Stimulated activated CD8-positive, alpha-beta memory T cell treated with anti-CD3 and anti-CD28 coated beads, Interleukin-12 subunit alpha, Interleukin-12 subunit beta, amount 100 ng/mL, for 24 hours (primary cell): ENCODE data around the gene GPR179.
"Not testable (repeated sequence)": the region's sequence is repeated elsewhere in the genome, so short reads cannot be mapped to it uniquely, and the experiment has no call there.

Experiments
- DNase-seq: peaks from one replicate; pipeline ENCODE4 v3.0.0-alpha.2; 2020; ENCODE audit errors: extremely low read depth

Gene GPR179

GRCh38 chr17:38324772-38325171, 19.0 kb downstream of the GPR179 start:
- DNase-seq, result no peak

DNA sequence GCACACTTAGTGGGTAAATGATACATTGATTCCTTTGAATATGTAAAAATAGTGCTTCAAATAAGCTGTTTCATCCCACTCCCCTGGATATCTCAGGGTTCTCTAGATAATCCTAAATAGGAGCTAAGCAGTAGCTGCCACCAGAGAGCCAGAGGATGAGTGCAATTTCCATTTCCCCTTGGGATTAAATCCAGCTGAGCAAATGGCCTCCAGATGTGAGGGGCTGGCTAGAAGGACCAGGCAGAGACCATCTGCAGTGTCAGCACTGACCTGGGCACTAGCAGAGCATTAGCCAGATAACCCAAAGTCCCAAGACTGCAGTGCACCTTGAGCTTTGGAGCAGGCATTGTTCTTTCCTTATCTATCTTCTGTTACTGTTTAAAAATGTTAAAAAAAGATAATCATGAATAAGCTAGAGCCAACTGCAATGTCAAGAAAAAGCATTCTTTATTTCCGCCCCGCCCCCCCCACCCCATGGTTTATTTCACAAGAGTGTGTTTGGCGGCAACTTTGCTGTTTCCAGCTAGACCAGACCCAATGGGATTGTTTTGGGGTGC, 19.5 kb downstream of the GPR179 start:
- no peak for DNase-seq

DNA sequence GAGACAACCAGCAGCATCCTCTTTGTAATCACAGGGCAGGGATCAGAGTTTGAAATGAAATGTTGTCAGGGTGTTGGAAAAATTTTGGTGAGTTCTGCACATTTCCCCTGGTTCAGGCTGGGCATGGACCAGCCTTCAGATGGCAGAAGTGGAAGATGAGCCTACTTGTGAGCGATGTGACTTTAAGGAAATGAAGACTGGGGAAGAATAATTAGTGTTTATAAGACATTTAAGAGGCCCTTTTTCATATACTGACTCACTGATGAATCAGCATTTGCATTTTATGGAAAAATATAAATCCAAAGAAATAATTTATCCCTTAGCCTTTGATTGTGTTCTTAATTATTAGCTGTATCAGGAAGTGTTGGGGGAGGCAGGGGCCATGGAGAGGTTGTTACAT, 20.9 kb downstream of the GPR179 start:
- DNase-seq, result no peak

GRCh38 chr17:38322156-38322779, 21.5 kb downstream of the GPR179 start:
- peak; percentile 40 for DNase-seq

GRCh38 chr17:38320482-38320881, 23.3 kb downstream of the GPR179 start:
- DNase-seq, result no peak

GRCh38 chr17:38317081-38317480, 26.7 kb downstream of the GPR179 start:
- DNase-seq, result no peak

DNA sequence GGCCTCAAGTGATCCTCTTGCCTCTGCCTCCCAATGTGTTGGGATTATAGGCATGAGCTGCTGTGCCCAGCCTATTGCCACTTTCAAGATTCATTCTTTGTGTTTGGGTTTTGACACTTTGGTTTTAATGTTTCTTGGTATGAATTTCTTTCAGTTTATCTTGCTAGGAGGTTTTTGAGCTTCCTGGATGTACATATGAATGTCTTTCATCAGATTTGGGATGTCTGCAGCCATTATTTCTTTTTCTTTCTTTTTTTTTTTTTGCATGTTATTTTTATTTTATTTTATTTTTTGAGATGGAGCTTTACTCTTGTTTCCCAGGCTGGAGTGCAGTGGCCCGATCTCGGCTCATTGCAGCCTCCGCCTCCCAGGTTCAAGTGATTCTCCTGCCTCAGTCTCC, 28.3 kb downstream of the GPR179 start:
- DNase-seq, result no peak

- peak; percentile 88 for DNase-seq
These were observed 46.8 kb downstream of the GPR179 start, which contains the start of gene MRPL45 for GRCh38 chr17:38296834-38297517. Gene MRPL45, plus strand, starts transcription at chr17:38297168. Its CDS starts 16 bp downstream, at chr17:38297184.

DNA sequence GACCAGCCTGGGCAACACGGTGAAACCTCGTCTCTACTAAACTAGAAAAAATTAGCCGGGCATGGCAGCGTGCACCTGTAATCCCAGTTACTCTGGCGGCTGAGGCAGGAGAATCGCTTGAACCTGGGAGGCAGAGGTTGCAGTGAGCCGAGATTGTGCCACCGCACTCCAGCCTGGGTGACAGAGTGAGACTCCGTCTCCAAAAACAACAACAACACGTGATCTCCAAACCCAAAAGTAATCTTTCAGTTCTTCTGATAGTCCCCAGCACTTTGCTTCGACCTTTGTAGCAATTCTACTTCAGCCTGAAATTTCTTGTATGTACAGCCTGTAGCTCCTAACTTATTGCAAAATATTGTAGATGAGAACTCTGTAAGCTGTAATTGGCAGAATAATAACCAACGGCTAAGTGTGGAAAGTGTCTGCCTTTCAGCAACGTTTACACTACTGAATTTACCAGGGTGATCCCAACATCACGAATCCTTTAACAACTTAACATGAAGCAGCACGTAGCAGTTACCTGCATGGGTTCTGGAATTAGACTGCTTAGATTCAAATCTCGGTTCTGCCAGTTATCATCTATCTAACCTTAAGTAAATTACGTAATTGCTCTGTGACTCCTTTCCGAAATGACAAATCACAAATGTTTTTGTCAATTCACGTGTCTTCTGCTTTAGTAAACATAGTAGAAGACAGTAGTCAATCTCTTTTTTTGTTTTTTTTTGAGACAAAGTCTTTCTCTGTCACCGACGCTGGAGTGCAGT, 48.0 kb downstream of the GPR179 start:
- not testable (repeated sequence) for DNase-seq

DNA sequence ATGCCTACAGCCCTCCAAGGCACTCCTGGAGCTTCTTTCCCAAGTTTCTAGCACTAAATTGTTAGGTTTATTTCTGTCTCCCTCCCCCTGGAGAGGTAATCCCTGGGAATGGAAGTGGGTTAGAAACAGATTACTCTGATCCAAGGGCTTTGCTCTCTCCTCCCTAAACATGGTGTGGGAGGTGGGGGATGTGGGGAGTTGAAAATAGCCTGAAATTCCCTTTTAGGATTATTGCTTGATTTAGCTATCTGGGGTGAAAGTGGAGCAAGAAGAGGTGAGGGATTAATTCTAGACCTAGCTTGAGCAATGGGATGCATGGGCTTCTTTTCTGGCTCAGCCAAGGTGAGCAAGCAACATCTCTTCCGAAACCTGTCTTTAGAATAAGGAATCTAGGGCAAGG, 54.0 kb downstream of the GPR179 start:
- DNase-seq, result not testable (repeated sequence)

DNA sequence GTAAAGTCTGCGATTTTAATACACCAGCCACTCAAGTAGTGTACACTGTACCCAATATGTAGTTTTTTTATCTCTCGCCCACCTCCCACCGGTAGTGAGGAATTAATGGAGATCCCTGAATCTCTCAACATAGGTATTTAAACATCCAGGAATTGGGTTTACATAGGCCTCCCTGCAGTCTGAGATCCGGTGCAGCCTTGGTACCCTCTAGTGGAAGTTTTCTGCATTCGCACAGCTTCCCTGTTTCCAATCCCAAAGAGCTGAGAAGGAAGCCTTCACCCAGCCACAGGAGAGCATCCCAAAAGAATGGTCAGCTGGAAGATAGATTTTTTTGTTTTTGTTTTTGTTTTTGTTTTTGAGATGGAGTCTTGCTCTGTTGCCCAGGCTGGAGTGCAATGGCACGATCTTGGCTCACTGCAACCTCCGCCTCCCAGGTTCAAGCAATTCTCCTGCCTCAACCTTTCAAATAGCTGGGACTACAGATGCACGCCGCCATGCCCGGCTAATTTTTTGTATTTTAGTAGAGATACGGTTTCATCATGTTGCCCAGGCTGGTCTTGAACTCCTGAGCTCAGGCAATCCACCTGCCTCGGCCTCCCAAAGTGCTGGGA, 55.4 kb downstream of the GPR179 start:
- not testable (repeated sequence) for DNase-seq

GRCh38 chr17:38286501-38287091, 57.2 kb downstream of the GPR179 start:
- DNase-seq, result not testable (repeated sequence)

GRCh38 chr17:38285994-38286393, 57.8 kb downstream of the GPR179 start:
- not testable (repeated sequence) for DNase-seq
